Keratinocyte (primary cell): ENCODE data around the gene MAP1LC3B2.

Experiments
- EZH2 ChIP-seq: IDR thresholded peaks from one replicate; pipeline ENCODE4 v1.6.1; 2012; ENCODE audit warnings: inconsistent platforms, mild to moderate bottlenecking, low read length, moderate library complexity
- TF ChIP-seq, protein P1 (sequence below), 3 experiments: IDR thresholded peaks in 1 of 3; conservative IDR thresholded peaks in 1 of 3; optimal IDR thresholded peaks in 1 of 3; 2 replicates in 2 of 3; 3 replicates in 1 of 3; pipeline versions ENCODE3 to v1.5.1; 2011; ENCODE audit warnings: low read length in 3 of 3, mild to moderate bottlenecking in 3 of 3, moderate library complexity in 2 of 3, control low read depth in 1 of 3, inconsistent platforms in 1 of 3; ENCODE audit not compliant: insufficient read depth in 2 of 3; ENCODE audit errors: extremely low read depth in 1 of 3

DNA sequence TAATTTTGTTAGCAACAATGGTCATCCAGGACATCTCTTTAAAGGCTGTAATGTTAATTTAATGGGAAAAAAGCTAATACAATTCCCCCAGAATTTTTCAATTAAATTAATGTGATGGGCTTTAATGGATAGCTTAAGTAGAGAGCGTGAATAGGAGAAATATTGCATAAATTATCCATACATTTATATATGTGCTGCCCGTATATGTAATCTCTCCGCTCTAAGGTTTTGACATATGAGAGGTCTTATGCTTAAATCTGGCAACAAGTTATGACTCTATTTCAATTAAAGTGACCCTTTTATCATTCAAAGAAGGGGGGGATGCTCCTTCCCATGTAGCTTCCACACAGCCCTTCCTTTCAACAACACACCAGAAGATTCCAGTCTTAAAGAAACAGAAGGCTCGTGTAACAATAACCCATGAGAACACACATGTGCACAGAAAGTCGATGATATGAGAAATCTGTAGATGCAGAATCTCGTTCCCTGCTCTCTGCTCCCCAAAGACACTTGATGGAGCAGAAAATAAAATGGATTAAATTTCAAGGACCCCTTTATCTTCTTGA lies 24.0 kb downstream of the MAP1LC3B2 start:
- TF ChIP-seq, protein P1, sequence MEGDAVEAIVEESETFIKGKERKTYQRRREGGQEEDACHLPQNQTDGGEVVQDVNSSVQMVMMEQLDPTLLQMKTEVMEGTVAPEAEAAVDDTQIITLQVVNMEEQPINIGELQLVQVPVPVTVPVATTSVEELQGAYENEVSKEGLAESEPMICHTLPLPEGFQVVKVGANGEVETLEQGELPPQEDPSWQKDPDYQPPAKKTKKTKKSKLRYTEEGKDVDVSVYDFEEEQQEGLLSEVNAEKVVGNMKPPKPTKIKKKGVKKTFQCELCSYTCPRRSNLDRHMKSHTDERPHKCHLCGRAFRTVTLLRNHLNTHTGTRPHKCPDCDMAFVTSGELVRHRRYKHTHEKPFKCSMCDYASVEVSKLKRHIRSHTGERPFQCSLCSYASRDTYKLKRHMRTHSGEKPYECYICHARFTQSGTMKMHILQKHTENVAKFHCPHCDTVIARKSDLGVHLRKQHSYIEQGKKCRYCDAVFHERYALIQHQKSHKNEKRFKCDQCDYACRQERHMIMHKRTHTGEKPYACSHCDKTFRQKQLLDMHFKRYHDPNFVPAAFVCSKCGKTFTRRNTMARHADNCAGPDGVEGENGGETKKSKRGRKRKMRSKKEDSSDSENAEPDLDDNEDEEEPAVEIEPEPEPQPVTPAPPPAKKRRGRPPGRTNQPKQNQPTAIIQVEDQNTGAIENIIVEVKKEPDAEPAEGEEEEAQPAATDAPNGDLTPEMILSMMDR (optimal IDR thresholded peaks at IDR 0.05 in 1 of 3, IDR thresholded peaks at IDR 0.05 in 1 of 3, conservative IDR thresholded peaks at IDR 0.05 in 1 of 3; ENCODE audit: extremely low read depth in 1 of 3, insufficient read depth in 2 of 3, low read length in 3 of 3) = no peak
- no peak for TF ChIP-seq EZH2
